Measurements from ENCODE around the gene COPS2. TPM values are rescaled to one million over a fixed set of nuclear protein-coding genes. Genes with fewer than 3 reads are reported as not detected.

The COPS2 gene
- total RNA-seq, 1 donor from 2014 or later, result 58.0 TPM

- peak; percentile 70 for DNase-seq
Observed at GRCh38 chr15:49155834-49156627, 632 bp upstream of the COPS2 start.

DNA sequence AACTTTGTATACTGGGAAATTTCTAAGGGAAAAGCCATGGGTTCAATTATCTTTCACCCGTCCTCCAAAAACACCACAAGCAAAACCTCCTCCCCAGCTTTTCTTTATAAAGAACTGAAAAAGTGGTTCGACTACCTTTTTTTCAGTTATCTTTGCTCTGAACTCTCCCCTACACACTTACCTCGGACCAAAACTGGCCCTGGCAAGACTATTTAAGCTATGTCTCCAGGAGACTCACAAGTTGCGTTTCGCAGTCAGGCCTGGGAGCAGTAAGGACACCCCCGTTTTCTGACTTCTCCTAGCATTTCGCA, 645 bp downstream of the COPS2 start:
- no peak for DNase-seq

DNA sequence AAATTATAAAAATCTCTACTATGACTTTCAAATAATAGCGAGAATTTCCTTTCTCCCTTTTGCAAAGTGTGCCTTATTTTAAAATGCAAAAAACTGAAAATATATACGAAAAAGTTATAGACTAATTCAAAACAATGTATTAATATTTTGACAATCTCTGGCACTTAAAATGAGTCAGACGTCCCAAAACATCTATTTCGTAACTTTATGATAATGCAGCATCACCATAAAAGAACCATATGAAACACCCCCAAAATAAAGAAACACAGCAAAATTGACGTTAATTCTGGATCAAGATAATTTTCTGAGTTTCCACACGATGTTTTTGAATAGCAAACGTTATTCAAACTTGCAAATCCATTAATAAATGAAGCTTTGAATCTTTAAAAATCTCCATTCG, 1.0 kb downstream of the COPS2 start:
- DNase-seq, result no peak

GRCh38 chr15:49152552-49153312, 2.7 kb downstream of the COPS2 start:
- DNase-seq, result no peak

GRCh38 chr15:49151831-49152230, 3.6 kb downstream of the COPS2 start:
- DNase-seq, result no peak

- no peak for DNase-seq
Observed at GRCh38 chr15:49148727-49149126, 6.7 kb downstream of the COPS2 start.

- DNase-seq, result peak; percentile 31
Observed at GRCh38 chr15:49148298-49148697, 7.1 kb downstream of the COPS2 start.

GRCh38 chr15:49145651-49146609, 9.5 kb downstream of the COPS2 start:
- DNase-seq, result peak; percentile 89

DNA sequence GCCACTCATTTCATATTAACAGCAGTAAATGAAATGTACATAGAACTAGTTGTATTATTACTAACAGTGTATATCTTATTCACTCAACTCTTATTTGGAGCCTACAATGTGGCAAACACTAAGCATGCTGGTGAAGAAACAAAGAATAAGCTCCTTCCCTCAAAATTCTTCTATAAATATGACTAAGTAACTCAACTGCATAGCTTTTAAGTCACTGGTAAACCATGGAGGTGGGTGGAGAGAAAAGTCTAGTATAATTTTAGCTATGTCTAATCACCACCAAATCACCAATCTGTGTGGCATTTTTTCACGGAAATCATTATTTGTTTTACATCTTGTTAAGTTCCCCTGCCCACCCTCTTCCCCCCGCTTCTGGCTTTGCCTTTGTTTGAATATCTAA, 17.5 kb downstream of the COPS2 start:
- DNase-seq, result peak; percentile 17

GRCh38 chr15:49135911-49136310, 19.5 kb downstream of the COPS2 start:
- peak; percentile 65 for DNase-seq

- DNase-seq, result no peak
Observed at GRCh38 chr15:49135342-49135857, 20.0 kb downstream of the COPS2 start.

GRCh38 chr15:49134683-49135341, 20.6 kb downstream of the COPS2 start:
- DNase-seq, result peak; percentile 70

GRCh38 chr15:49131403-49131802, 24.0 kb downstream of the COPS2 start:
- no peak for DNase-seq

- DNase-seq, result no peak
Observed at GRCh38 chr15:49124371-49124770, 31.0 kb downstream of the COPS2 start.

- peak; percentile 72 for DNase-seq
Observed at GRCh38 chr15:49122541-49123062, 32.8 kb downstream of the COPS2 start.

GRCh38 chr15:49121901-49122300, 33.5 kb downstream of the COPS2 start:
- no peak for DNase-seq

GRCh38 chr15:49120832-49121231, 34.6 kb downstream of the COPS2 start:
- no peak for DNase-seq

DNA sequence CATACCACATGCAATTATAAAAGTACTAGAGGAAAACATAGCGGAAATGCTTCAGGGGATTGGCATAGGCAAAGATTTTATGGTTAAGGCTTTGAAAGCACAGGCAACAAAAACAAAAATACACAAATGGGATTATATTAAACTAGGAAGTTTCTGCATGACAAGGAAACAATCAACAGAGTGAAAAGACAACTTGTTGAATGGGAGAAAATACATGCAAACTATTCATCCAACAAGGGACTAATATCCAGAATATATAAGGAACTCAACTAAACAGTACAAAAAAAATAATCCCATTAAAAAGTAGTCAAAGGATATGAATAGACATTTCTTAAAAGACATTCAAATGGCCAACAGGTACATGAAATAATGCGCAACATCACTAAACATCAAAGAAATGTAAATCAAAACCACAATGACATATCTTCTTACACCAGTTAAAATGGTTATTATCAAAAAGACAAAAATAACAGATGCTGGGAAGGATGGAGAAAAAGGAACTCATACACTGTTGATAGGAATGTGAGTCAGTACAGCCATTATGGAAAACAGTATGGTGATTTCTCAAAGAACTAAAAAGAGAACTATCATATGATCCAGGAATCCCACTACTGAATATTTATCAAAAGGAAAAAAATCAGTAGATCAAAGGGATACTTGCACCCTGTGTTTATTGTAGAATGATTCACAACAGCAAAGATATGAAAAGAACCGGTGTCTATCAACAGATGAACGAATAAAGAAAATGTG, 39.1 kb downstream of the COPS2 start:
- DNase-seq, result no peak

- DNase-seq, result no peak
Observed at GRCh38 chr15:49115062-49115461, 40.3 kb downstream of the COPS2 start.

DNA sequence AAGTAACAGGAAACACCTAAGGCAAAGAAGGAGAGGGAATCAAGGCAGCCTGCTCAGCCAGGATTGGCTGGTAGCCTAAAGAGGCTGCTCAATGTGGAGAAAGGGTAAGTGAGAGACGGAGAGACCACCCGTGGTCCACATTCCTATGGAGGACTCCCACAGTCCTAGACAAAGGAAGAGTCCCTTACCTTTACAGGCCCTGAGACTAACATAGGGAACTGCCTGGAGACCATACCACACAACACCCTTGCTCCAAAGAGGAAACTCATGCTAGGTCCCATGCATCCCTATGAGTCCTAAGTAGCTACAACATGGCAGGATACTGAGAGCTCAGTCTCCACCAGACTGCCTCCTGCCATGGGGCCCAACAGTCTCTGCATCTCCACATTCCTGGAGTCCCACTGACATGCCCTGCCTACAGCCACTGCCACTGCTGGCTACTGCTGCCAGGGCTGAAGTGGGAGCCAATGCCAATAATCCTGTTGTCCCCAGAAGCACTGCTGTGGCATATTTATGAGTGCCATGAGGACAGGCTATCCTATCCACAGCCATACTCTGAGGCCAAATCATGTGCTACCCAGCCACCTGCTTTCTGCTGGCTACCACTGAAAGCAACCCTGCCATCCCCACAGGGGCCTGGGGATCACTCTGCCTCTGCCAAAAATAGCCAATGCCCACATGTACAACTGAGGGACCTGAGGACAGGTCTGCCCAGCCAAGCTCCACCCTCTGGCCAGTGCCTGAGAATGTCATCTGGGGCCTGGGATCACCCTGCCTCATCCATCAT, 45.0 kb downstream of the COPS2 start:
- DNase-seq, result no peak
